Peyer's patch (tissue), 4 donors: ENCODE results near the gene ANKEF1.
A peak's percentile ranks its signal among the peaks of the same experiment; 100 is the strongest.

Source experiments
- POLR2A ChIP-seq, 2 donors: fragments of 450-650 bp; IDR thresholded peaks; one replicate each; pipeline ENCODE4 v1.5.1; 2017; ENCODE audit warnings: antibody characterized with exemption in 2 of 2, mild to moderate bottlenecking in 2 of 2, moderate library complexity in 2 of 2
- TF ChIP-seq, protein P1 (sequence below), 6 experiments: fragments of 450-650 bp in 4 of 6; fragments of 200-600 bp in 2 of 6; sonication (generic) in 1 of 6; IDR thresholded peaks; one replicate each; pipeline ENCODE4 v1.5.1; 2017 to 2019; ENCODE audit warnings: antibody characterized with exemption in 6 of 6, mild to moderate bottlenecking in 3 of 6, moderate library complexity in 1 of 6

DNA sequence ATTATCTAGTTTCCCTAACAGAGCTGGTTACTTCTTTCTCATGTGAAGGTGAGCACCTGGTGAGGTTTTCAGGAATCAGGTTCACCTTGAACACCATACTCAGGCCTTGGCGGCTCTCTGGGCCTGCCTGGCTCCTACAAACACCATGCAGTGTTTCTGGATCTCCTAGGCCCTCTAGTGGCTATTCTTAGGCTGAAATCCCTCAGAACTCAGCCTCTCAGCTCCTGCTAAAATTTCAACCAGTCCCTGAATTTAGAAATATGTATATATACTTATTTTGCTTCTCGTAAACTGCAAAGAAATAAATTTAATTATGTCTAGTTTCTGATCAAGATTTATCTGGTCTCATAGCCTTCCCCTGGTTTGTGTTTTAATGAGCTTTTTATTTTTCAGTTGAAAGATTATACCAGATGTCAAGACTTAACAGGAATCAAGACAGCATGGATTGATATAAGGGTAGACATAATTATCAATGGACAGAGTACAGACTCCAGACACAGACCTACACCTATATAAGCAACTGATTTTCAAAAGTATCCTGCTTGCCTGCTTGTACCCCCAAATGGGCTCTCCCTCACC lies 55.9 kb downstream of the ANKEF1 start:
- TF ChIP-seq, protein P1, sequence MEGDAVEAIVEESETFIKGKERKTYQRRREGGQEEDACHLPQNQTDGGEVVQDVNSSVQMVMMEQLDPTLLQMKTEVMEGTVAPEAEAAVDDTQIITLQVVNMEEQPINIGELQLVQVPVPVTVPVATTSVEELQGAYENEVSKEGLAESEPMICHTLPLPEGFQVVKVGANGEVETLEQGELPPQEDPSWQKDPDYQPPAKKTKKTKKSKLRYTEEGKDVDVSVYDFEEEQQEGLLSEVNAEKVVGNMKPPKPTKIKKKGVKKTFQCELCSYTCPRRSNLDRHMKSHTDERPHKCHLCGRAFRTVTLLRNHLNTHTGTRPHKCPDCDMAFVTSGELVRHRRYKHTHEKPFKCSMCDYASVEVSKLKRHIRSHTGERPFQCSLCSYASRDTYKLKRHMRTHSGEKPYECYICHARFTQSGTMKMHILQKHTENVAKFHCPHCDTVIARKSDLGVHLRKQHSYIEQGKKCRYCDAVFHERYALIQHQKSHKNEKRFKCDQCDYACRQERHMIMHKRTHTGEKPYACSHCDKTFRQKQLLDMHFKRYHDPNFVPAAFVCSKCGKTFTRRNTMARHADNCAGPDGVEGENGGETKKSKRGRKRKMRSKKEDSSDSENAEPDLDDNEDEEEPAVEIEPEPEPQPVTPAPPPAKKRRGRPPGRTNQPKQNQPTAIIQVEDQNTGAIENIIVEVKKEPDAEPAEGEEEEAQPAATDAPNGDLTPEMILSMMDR (IDR thresholded peaks at IDR 0.05): peak in 4 of 6 experiments; percentile 64 to 71 (median 69)
- no peak for TF ChIP-seq POLR2A (IDR thresholded peaks at IDR 0.05)
